Measurements from ENCODE around the gene TIMM8B. TPM values are rescaled to one million over a fixed set of nuclear protein-coding genes. Genes with fewer than 3 reads are reported as not detected.
"Not testable (repeated sequence)": the region's sequence is repeated elsewhere in the genome, so short reads cannot be mapped to it uniquely, and the experiment has no call there.

TIMM8B gene
- total and polyA plus RNA-seq, 3 experiments from 2014 or later: 70.6 to 73.5 (median 71.9) TPM

GRCh38 chr11:112097734-112098528, 11.4 kb upstream of the TIMM8B start:
- Mint-ChIP-seq H3K4me1 (peaks cover 0 to 10% (median 0%) of the 10 kb centered on the region in 3 donors), H3K36me3 (peaks cover 0 to 50% (median 15%) of the 10 kb centered on the region in 3 donors)
- POLR2A ChIA-PET: no interaction called here

GRCh38 chr11:112096194-112096593, 9.6 kb upstream of the TIMM8B start:
- Histone ChIP-seq H3K4me3 (ENCODE audit: low read length) (no peak overlapping the region), H3K27me3 (ENCODE audit: insufficient read depth, low read length, poor library complexity, severe bottlenecking) (no peaks in the 10 kb centered on the region), H3K9me3 (ENCODE audit: low read length) (no peaks in the 10 kb centered on the region), H3K36me3 (ENCODE audit: insufficient read depth, low read length) (peaks cover 17% of the 10 kb centered on the region), H3K4me1 (ENCODE audit: insufficient read depth, low read length) (no peaks in the 10 kb centered on the region), H3K27ac (ENCODE audit: low read depth, low read length) (no peak overlapping the region)
- H3K4me1 Mint-ChIP-seq: peaks cover 4 to 15% (median 9%) of the 10 kb centered on the region in 3 donors
- H3K36me3 Mint-ChIP-seq: peaks cover 16 to 66% (median 22%) of the 10 kb centered on the region in 3 donors
- no peaks in the 10 kb centered on the region for H3K27me3 Mint-ChIP-seq
- CTCF ChIA-PET: interaction anchor here (1.1 kb wide), 1 partner anchor 17 kb away, joined by 3 read pairs; no protein-coding TSS in a partner anchor
- no peaks in the 10 kb centered on the region for H3K9me3 Mint-ChIP-seq
- no peak overlapping the region for H3K27ac Mint-ChIP-seq
- POLR2A ChIA-PET: no interaction called here
- H3K4me3 Mint-ChIP-seq: no peak overlapping the region
- DNase-seq: no peak

More at GRCh38 chr11:112097734-112098528, 11.4 kb upstream of the TIMM8B start:
- peaks cover 3% of the 10 kb centered on the region for H3K36me3 ChIP-seq (ENCODE audit: insufficient read depth, low read length)
- Mint-ChIP-seq H3K4me3 (no peak overlapping the region), H3K27ac (peak overlapping the region in 1 of 8 donors; percentile 34), H3K9me3 (no peaks in the 10 kb centered on the region), H3K27me3 (no peaks in the 10 kb centered on the region)
- H3K9me3 ChIP-seq (ENCODE audit: low read length): no peaks in the 10 kb centered on the region
- H3K4me1 ChIP-seq (ENCODE audit: insufficient read depth, low read length): no peaks in the 10 kb centered on the region
- H3K27ac ChIP-seq (ENCODE audit: low read depth, low read length): no peak overlapping the region
- CTCF ChIA-PET: no interaction called here
- H3K27me3 ChIP-seq (ENCODE audit: insufficient read depth, low read length, poor library complexity, severe bottlenecking): no peaks in the 10 kb centered on the region
- no peak overlapping the region for H3K4me3 ChIP-seq (ENCODE audit: low read length)
- DNase-seq: no peak

GRCh38 chr11:112095302-112095701, 8.7 kb upstream of the TIMM8B start:
- H3K27ac ChIP-seq (ENCODE audit: low read depth, low read length); POLR2A ChIA-PET; H3K9me3 Mint-ChIP-seq; CTCF ChIA-PET; H3K4me1 ChIP-seq (ENCODE audit: insufficient read depth, low read length); H3K27me3 ChIP-seq (ENCODE audit: insufficient read depth, low read length, poor library complexity, severe bottlenecking); H3K9me3 ChIP-seq (ENCODE audit: low read length); H3K4me3 Mint-ChIP-seq; H3K4me3 ChIP-seq (ENCODE audit: low read length); H3K27me3 Mint-ChIP-seq; DNase-seq; H3K27ac Mint-ChIP-seq: not testable (repeated sequence)
- Mint-ChIP-seq H3K4me1 (peaks cover 5 to 21% (median 15%) of the 10 kb centered on the region in 3 donors), H3K36me3 (peaks cover 18 to 71% (median 25%) of the 10 kb centered on the region in 3 donors)
- H3K36me3 ChIP-seq (ENCODE audit: insufficient read depth, low read length): peaks cover 21% of the 10 kb centered on the region

DNA sequence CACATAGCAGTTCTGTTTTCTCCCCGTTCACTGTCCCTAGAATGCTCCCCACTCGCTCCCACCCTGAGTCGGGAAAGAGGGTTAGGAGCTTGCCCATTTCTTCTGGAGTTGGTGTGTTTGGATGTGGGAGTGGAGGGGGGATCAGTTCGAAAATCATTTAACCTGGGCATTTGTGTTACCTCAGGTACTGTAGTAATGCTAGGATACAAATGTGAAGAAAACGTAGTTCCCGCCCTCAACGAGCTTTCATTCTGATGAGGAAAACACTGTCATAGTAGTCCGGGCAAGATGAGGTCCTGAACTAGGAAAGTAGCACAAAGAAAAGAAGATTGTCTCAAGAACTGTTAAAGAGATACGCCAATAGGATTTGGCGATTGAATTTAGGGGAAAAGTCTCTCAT, 656 bp upstream of the TIMM8B start:
- ChIA-PET CTCF (interaction anchor here (1.0 to 1.9 kb wide), 7 partner anchors 10 to 209 kb away, joined by 3 to 6 read pairs (median 5); partner anchors contain the start of gene NKAPD1), POLR2A (interaction anchor here (0.6 to 1.7 kb wide), 4 partner anchors 12 to 217 kb away, joined by 3 to 7 read pairs (median 3); partner anchors contain the start of gene PTS)
- H3K9me3 ChIP-seq (ENCODE audit: low read length): no peaks in the 10 kb centered on the region
- Mint-ChIP-seq H3K4me1 (peaks cover 52 to 73% (median 65%) of the 10 kb centered on the region in 3 donors), H3K27me3 (no peaks in the 10 kb centered on the region), H3K4me3 (peak overlapping the region; percentile 93 to 100 (median 99)), H3K9me3 (peaks cover 0 to 2% (median 0%) of the 10 kb centered on the region in 5 donors), H3K27ac (peak overlapping the region; percentile 90 to 100 (median 98)), H3K36me3 (peaks cover 28 to 94% (median 31%) of the 10 kb centered on the region in 3 donors)
- H3K4me3 ChIP-seq (ENCODE audit: low read length): peak overlapping the region; percentile 98
- H3K27me3 ChIP-seq (ENCODE audit: insufficient read depth, low read length, poor library complexity, severe bottlenecking): no peaks in the 10 kb centered on the region
- peaks cover 38% of the 10 kb centered on the region for H3K36me3 ChIP-seq (ENCODE audit: insufficient read depth, low read length)
- DNase-seq: no peak
- H3K4me1 ChIP-seq (ENCODE audit: insufficient read depth, low read length): peaks cover 27% of the 10 kb centered on the region
- peak overlapping the region; percentile 81 for H3K27ac ChIP-seq (ENCODE audit: low read depth, low read length)

DNA sequence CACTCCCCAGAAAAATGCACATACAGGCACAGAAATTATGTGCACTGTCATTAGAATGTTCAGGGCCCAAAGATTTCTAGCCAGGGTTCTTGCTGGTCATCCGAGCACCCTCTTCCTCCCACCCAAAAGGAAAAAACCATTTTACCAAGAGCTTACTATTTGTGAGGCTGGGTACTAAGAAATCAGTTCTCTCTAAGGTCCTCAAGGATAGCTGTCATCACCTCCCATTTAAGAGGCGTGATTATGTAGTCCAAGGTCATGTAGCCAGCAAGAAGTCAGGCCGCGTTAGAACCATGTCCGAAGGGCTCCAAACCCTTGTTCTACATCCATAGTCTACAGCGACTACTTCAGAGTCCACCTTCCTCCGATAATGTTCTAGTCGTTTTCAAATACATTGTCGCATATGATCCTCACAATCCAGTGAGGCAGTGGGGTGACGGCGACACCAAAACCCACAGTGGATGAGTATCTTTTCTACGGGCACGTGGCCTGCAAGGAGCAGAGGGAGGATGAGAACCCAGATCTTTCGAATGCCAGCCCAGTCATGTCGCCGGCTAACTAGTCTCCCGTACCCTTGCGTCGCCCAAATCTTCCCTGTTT, 634 bp downstream of the TIMM8B start:
- Mint-ChIP-seq H3K9me3 (peaks cover 0 to 2% (median 0%) of the 10 kb centered on the region in 5 donors), H3K4me3 (peak overlapping the region; percentile 93 to 100 (median 99)), H3K27ac (peak overlapping the region; percentile 90 to 100 (median 98)), H3K27me3 (no peaks in the 10 kb centered on the region), H3K36me3 (peaks cover 15 to 86% (median 29%) of the 10 kb centered on the region in 3 donors), H3K4me1 (peaks cover 48 to 71% (median 57%) of the 10 kb centered on the region in 3 donors)
- Histone ChIP-seq H3K9me3 (ENCODE audit: low read length) (no peaks in the 10 kb centered on the region), H3K4me3 (ENCODE audit: low read length) (peak overlapping the region; percentile 98), H3K36me3 (ENCODE audit: insufficient read depth, low read length) (peaks cover 25% of the 10 kb centered on the region), H3K4me1 (ENCODE audit: insufficient read depth, low read length) (peaks cover 27% of the 10 kb centered on the region), H3K27me3 (ENCODE audit: insufficient read depth, low read length, poor library complexity, severe bottlenecking) (no peaks in the 10 kb centered on the region), H3K27ac (ENCODE audit: low read depth, low read length) (peak overlapping the region; percentile 81)
- ChIA-PET POLR2A (interaction anchor here (0.5 to 1.7 kb wide), 4 partner anchors 11 to 215 kb away, joined by 3 to 7 read pairs (median 3); no protein-coding TSS in a partner anchor), CTCF (interaction anchor here (1.0 to 1.9 kb wide), 4 partner anchors 28 to 207 kb away, joined by 3 to 6 read pairs (median 5); no protein-coding TSS in a partner anchor)
- peak in 1 of 5 donors; percentile 51 for DNase-seq

DNA sequence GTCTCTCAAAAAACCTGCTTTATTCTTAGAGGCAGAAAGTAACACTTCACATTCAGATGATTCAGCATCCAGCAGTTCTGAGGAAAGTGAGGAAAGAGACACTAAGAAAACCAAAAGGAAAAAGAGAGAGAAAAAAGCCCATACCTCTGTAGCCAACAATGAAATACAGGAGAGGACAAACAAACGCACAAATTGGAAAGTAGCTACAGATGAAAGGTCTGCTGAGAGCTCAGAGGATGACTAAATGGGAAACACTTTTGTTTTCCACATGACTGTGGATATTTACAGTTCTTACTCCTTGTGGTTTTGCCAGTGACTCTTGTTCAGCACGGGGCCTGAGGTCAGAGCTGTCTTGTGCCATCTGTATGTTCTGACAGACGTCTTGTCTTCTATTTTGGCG, 3.8 kb downstream of the TIMM8B start:
- H3K9me3 ChIP-seq (ENCODE audit: low read length): no peaks in the 10 kb centered on the region
- Mint-ChIP-seq H3K9me3 (peaks cover 0 to 2% (median 0%) of the 10 kb centered on the region in 5 donors), H3K4me1 (peaks cover 29 to 44% (median 30%) of the 10 kb centered on the region in 3 donors), H3K27me3 (no peaks in the 10 kb centered on the region), H3K4me3 (peak overlapping the region in 1 of 7 donors; percentile 3), H3K36me3 (peaks cover 5 to 82% (median 19%) of the 10 kb centered on the region in 3 donors), H3K27ac (peak overlapping the region in 6 of 8 donors; percentile 3 to 54 (median 47))
- no peak for DNase-seq
- H3K36me3 ChIP-seq (ENCODE audit: insufficient read depth, low read length): peaks cover 30% of the 10 kb centered on the region
- no peaks in the 10 kb centered on the region for H3K27me3 ChIP-seq (ENCODE audit: insufficient read depth, low read length, poor library complexity, severe bottlenecking)
- no peak overlapping the region for H3K4me3 ChIP-seq (ENCODE audit: low read length)
- H3K4me1 ChIP-seq (ENCODE audit: insufficient read depth, low read length): peaks cover 16% of the 10 kb centered on the region
- no peak overlapping the region for H3K27ac ChIP-seq (ENCODE audit: low read depth, low read length)
- CTCF ChIA-PET: interaction anchor here (1.1 kb wide), 1 partner anchor 14 kb away, joined by 3 read pairs; no protein-coding TSS in a partner anchor
- POLR2A ChIA-PET: no interaction called here

DNA sequence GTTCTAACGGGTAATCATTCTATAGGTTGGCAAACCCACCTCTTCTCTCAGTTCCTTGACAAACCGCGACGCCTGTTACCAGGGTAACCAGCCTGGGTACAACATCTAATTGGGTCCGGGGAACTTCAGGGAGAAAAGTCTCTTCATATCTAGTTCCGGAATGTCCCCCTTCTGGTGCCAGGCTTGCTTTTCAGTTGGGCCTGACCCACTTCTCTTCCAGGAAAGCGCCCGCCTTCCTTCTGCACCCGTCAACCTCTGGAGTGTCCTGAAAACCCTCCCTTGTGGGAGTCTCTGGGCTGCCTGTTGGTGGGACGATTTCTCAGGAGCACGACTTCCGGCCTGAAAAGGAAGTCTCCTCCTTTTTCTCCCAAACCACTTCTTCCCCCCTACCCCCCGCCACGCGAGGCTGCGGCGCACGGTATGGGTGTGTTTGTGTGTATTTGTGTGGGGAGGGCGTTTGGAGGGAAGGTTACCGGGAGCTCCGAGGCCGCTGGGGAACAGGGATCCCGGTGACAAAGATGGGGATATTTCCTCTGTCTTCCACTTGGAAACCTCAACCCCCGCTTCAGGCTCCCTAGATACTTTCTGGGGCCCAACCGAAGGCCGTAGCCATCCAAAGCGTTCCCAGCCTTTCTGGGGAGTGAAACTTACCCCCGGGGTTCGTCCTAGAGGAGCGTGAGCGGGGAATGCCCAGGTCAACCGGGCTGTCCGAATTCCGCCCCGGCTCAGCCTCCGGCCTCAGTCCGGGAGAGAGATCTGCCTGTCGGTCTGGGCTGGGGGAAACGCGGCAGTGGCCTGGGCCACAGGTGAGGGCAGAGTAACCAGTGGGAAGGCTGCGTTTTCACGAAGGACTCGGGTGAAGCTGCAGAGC, 12.4 kb downstream of the TIMM8B start, which contains the start of the genes NKAPD1 and PIH1D2:
Gene NKAPD1 (plus strand): TSS at position 359 of the 871 bp plus-strand sequence. CDS start 1,276 bp downstream, outside the sequence.
Gene PIH1D2 (minus strand): TSS at position 77 of the 871 bp plus-strand sequence. CDS start 843 bp downstream, outside the sequence.
- peak within 1 kb of the TSS; percentile 98 for H3K4me3 ChIP-seq (ENCODE audit: low read length)
- no peaks in the 10 kb centered on the region for H3K27me3 ChIP-seq (ENCODE audit: insufficient read depth, low read length, poor library complexity, severe bottlenecking)
- peaks cover 4% of the 10 kb centered on the region for H3K36me3 ChIP-seq (ENCODE audit: insufficient read depth, low read length)
- peaks cover 33 to 39% (median 35%) of the 10 kb centered on the region in 3 donors for H3K4me1 Mint-ChIP-seq
- ChIA-PET CTCF (interaction anchor here (0.9 kb wide), 1 partner anchor 13 kb away, joined by 3 read pairs; the partner anchor contains the start of genes SDHD and TIMM8B), POLR2A (interaction anchor here (0.6 to 1.4 kb wide), 2 partner anchors 12 to 121 kb away, joined by 3 to 7 read pairs; partner anchors contain the start of genes SDHD and TIMM8B)
- H3K27ac ChIP-seq (ENCODE audit: low read depth, low read length): peak within 1 kb of the TSS; percentile 89
- H3K36me3 Mint-ChIP-seq: peaks cover 0 to 34% (median 11%) of the 10 kb centered on the region in 3 donors
- H3K27ac Mint-ChIP-seq: peak within 1 kb of the TSS; percentile 85 to 99 (median 94)
- H3K9me3 Mint-ChIP-seq: no peaks in the 10 kb centered on the region
- DNase-seq: peak; percentile 61 to 91 (median 82)
- peak within 1 kb of the TSS; percentile 80 to 99 (median 95) for H3K4me3 Mint-ChIP-seq
- H3K9me3 ChIP-seq (ENCODE audit: low read length): no peaks in the 10 kb centered on the region
- peaks cover 8 to 21% of the 10 kb centered on the region in 2 donors for H3K27me3 Mint-ChIP-seq
- peaks cover 14% of the 10 kb centered on the region for H3K4me1 ChIP-seq (ENCODE audit: insufficient read depth, low read length)

Data from CD8-positive, alpha-beta memory T cell (primary cell).